ENCODE data around the gene GATM. TPM values are rescaled to one million over a fixed set of nuclear protein-coding genes. Genes with fewer than 3 reads are reported as not detected.

GATM gene
- total and polyA plus RNA-seq, 2 of the 4 experiments (the other 2 are of a cell fraction): 0.10 to 0.18 TPM

DNA sequence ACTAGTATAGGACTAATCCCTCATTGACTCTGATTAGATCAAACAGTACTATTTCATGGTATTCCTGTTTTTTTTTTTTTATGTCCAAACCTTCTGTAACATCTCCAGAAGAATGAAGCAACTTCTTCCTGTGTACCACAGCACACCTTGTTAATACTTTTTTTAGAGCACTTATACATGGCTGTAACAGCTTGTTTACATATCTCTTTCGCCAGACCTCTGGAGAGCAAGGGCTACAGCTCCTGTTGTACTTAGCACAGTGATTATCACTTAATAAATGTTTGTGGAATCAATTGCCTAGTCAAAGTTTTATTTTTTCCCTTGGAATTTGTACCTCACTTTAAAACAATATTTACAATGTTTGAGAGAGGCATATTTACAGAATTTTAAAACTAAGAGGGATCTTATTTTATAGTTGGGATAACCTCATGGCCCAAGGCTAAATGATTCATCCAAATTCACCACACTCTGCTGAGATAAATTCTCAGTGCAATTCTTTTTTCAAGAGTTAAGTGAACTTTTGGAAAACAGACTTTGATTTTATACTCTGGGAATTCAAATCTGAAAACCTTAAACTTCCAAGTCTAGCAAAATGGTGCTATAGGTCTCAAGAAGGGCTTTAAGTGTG lies 9.2 kb upstream of the GATM start:
- no peak for DNase-seq
- H3K27ac ChIP-seq (ENCODE audit: insufficient read depth, low read length): no peak overlapping the region
- H2BK20ac ChIP-seq (ENCODE audit: low read depth, low read length): no peak overlapping the region
- H3K14ac ChIP-seq (replicated peaks; ENCODE audit: low read depth, low read length): no peak overlapping the region
- H3K4me1 ChIP-seq (ENCODE audit: control insufficient read depth, insufficient read depth, low read length): no peaks in the 10 kb centered on the region
- no peak overlapping the region for H3K4me3 ChIP-seq (ENCODE audit: insufficient read depth, low read depth, low read length)
- no peaks in the 10 kb centered on the region for H3K9me3 ChIP-seq (ENCODE audit: control insufficient read depth, insufficient read depth, low read length)
- H3K4ac ChIP-seq (ENCODE audit: low read depth, low read length): no peak overlapping the region
- no CpG with 5 or more reads among the region's 1 CpG for WGBS, 2 experiments (ENCODE audit: extremely low coverage in 2 of 2, insufficient read length in 1 of 2)
- TF ChIP-seq CHD1 (IDR thresholded peaks at IDR 0.05; ENCODE audit: low read depth, low read length): no peak
- no peak for TF ChIP-seq RFX5 (IDR thresholded peaks at IDR 0.05; ENCODE audit: low read depth, low read length)
- TF ChIP-seq FOS (IDR thresholded peaks at IDR 0.05; ENCODE audit: low read depth, low read length): no peak
- TF ChIP-seq RCOR1 (IDR thresholded peaks at IDR 0.05; ENCODE audit: insufficient replicate concordance, low read length): no peak
- no peak for TF ChIP-seq MAFK (IDR thresholded peaks at IDR 0.05; ENCODE audit: low read depth, low read length)
- TF ChIP-seq, protein P1, sequence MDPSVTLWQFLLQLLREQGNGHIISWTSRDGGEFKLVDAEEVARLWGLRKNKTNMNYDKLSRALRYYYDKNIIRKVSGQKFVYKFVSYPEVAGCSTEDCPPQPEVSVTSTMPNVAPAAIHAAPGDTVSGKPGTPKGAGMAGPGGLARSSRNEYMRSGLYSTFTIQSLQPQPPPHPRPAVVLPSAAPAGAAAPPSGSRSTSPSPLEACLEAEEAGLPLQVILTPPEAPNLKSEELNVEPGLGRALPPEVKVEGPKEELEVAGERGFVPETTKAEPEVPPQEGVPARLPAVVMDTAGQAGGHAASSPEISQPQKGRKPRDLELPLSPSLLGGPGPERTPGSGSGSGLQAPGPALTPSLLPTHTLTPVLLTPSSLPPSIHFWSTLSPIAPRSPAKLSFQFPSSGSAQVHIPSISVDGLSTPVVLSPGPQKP (IDR thresholded peaks at IDR 0.05; ENCODE audit: borderline replicate concordance, low read depth, low read length): no peak
- TF ChIP-seq NFE2L2 (IDR thresholded peaks at IDR 0.05; ENCODE audit: low read depth, low read length): no peak
- TF ChIP-seq RAD21 (IDR thresholded peaks at IDR 0.05; ENCODE audit: low read length): no peak
- TF ChIP-seq SMC3 (IDR thresholded peaks at IDR 0.05; ENCODE audit: low read depth, low read length): no peak
- TF ChIP-seq, protein P2, sequence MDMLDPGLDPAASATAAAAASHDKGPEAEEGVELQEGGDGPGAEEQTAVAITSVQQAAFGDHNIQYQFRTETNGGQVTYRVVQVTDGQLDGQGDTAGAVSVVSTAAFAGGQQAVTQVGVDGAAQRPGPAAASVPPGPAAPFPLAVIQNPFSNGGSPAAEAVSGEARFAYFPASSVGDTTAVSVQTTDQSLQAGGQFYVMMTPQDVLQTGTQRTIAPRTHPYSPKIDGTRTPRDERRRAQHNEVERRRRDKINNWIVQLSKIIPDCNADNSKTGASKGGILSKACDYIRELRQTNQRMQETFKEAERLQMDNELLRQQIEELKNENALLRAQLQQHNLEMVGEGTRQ (IDR thresholded peaks at IDR 0.05; ENCODE audit: low read depth, low read length): no peak
- TF ChIP-seq MAZ (IDR thresholded peaks at IDR 0.05; ENCODE audit: borderline replicate concordance, low read depth, low read length): no peak
- TF ChIP-seq, protein P3, sequence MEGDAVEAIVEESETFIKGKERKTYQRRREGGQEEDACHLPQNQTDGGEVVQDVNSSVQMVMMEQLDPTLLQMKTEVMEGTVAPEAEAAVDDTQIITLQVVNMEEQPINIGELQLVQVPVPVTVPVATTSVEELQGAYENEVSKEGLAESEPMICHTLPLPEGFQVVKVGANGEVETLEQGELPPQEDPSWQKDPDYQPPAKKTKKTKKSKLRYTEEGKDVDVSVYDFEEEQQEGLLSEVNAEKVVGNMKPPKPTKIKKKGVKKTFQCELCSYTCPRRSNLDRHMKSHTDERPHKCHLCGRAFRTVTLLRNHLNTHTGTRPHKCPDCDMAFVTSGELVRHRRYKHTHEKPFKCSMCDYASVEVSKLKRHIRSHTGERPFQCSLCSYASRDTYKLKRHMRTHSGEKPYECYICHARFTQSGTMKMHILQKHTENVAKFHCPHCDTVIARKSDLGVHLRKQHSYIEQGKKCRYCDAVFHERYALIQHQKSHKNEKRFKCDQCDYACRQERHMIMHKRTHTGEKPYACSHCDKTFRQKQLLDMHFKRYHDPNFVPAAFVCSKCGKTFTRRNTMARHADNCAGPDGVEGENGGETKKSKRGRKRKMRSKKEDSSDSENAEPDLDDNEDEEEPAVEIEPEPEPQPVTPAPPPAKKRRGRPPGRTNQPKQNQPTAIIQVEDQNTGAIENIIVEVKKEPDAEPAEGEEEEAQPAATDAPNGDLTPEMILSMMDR (conservative IDR thresholded peaks at IDR 0.05; ENCODE audit: low read depth, low read length): no peak
- TF ChIP-seq POLR2A (IDR thresholded peaks at IDR 0.05; ENCODE audit: low read depth, low read length): no peak
- no peak for TF ChIP-seq CEBPB (IDR thresholded peaks at IDR 0.05; ENCODE audit: low read depth, low read length)
- no peak overlapping the region for H2BK15ac ChIP-seq (ENCODE audit: low read depth, low read length)
- intact Hi-C loops (cut with micrococcal nuclease): no loop called here
- H2AK9ac ChIP-seq (replicated peaks; ENCODE audit: low read depth, low read length, poor library complexity): no peak overlapping the region
- no peak overlapping the region for H2AFZ ChIP-seq (replicated peaks; ENCODE audit: low read length, poor library complexity)
- CTCF ChIA-PET: no interaction called here
- no peak overlapping the region for H3K4me2 ChIP-seq (ENCODE audit: low read depth, low read length)
- no TSS peak for BruUV-seq (replicated peaks)
- H2BK5ac ChIP-seq (ENCODE audit: low read depth, low read length, poor library complexity, severe bottlenecking): no peak overlapping the region
- no peaks in the 10 kb centered on the region for H3K9me1 ChIP-seq (ENCODE audit: insufficient read depth, low read length)
- in situ Hi-C loops (cut with MboI; ENCODE audit: low sequenced_read_pairs): no loop called here
- H3K56ac ChIP-seq (ENCODE audit: extremely low read depth, insufficient read depth, low read length): no peak overlapping the region
- H3K36me3 ChIP-seq (ENCODE audit: control insufficient read depth, insufficient read depth, low read length): no peaks in the 10 kb centered on the region
- no peak overlapping the region for H2AK5ac ChIP-seq (ENCODE audit: low read depth, low read length)
- H3K27me3 ChIP-seq (ENCODE audit: control insufficient read depth, insufficient read depth, low read length): peaks cover 21% of the 10 kb centered on the region
- H2BK120ac ChIP-seq (ENCODE audit: low read depth, low read length): no peak overlapping the region
- POLR2A ChIA-PET (ENCODE audit: unreplicated experiment): no interaction called here
- no peak overlapping the region for H4K8ac ChIP-seq (ENCODE audit: low read depth in 2 of 2, low read length in 2 of 2)
- dilution Hi-C loops (cut with HindIII; ENCODE audit: low sequenced_read_pairs, unreplicated experiment): no loop called here
- no peaks in the 10 kb centered on the region for H4K20me1 ChIP-seq (ENCODE audit: insufficient read depth, low read length)
- no peak overlapping the region for H3K23ac ChIP-seq (ENCODE audit: low read depth, low read length)
- ATAC-seq (ENCODE audit: low read depth): no peak
- H3K9ac ChIP-seq (ENCODE audit: low read depth, low read length): no peak overlapping the region
- H3K18ac ChIP-seq (ENCODE audit: low read depth, low read length): no peak overlapping the region
- no peaks in the 10 kb centered on the region for H3K79me1 ChIP-seq (ENCODE audit: low read depth in 1 of 2, low read length in 2 of 2)
- H4K5ac ChIP-seq (ENCODE audit: low read depth, low read length): no peak overlapping the region
- H4K91ac ChIP-seq (ENCODE audit: insufficient read depth, low read depth, low read length): no peak overlapping the region
